H1 (cell line): ENCODE data around the gene OPCML. TPM values are rescaled to one million over a fixed set of nuclear protein-coding genes. Genes with fewer than 3 reads are reported as not detected.
A peak's percentile ranks its signal among the peaks of the same experiment; 100 is the strongest.

Source experiments
- CTCF ChIA-PET: fragments of 300-600 bp; sonication (Branson Sonifier 250); formaldehyde crosslinking; loops from one replicate; lab custom pipeline; 2021; ENCODE audit not compliant: partially characterized antibody; lab: Charles Lee
- POLR2A ChIA-PET: fragments of 300-600 bp; sonication (Branson Sonifier 250); formaldehyde crosslinking; loops from one replicate; lab custom pipeline; 2021; ENCODE audit warnings: inconsistent platforms; ENCODE audit not compliant: partially characterized antibody; lab: Charles Lee
- DNase-seq, 2 experiments: peaks; one replicate each; pipeline versions ENCODE4 v3.0.0 to v3.0.0-alpha.2; 2010 to 2022; ENCODE audit warnings: low spot score in 2 of 2, low read depth in 1 of 2, mixed read lengths in 1 of 2
- FAIRE-seq: peaks from 2 replicates; lab custom pipeline; 2011; peaks lifted over from hg19 to GRCh38; lab: Jason Lieb, UNC
- H2AFZ ChIP-seq: 2 replicates; pipeline ENCODE4 v1.8.1; 2012; ENCODE audit warnings: low read length, inconsistent platforms
- H2AK5ac ChIP-seq: 2 replicates; pipeline ENCODE4 v1.6.1; 2013; ENCODE audit warnings: low read depth, low read length
- H2BK120ac ChIP-seq: replicated peaks from 2 replicates; pipeline ENCODE3; 2013; ENCODE audit warnings: low read depth, low read length, inconsistent platforms
- H2BK12ac ChIP-seq: 2 replicates; pipeline ENCODE4 v1.6.1; 2013; ENCODE audit warnings: low read depth, low read length
- H2BK15ac ChIP-seq: 2 replicates; pipeline ENCODE4 v1.6.1; 2013; ENCODE audit warnings: low read length
- H2BK20ac ChIP-seq: 2 replicates; pipeline ENCODE4 v1.6.1; 2013; ENCODE audit warnings: low read length
- H2BK5ac ChIP-seq: 2 replicates; pipeline ENCODE4 v1.6.1; 2013; ENCODE audit warnings: low read depth, low read length
- H3K14ac ChIP-seq: 2 replicates; pipeline ENCODE4 v1.6.1; 2013; ENCODE audit warnings: inconsistent platforms; ENCODE audit not compliant: insufficient read length
- H3K18ac ChIP-seq: 2 replicates; pipeline ENCODE4 v1.6.1; 2013; ENCODE audit warnings: low read length; ENCODE audit errors: extremely low read depth
- H3K23ac ChIP-seq: 2 replicates; pipeline ENCODE4 v1.6.1; 2013; ENCODE audit warnings: inconsistent platforms; ENCODE audit not compliant: insufficient read length
- H3K23me2 ChIP-seq: 2 replicates; pipeline ENCODE4 v1.6.1; 2013; ENCODE audit warnings: low read depth, low read length
- H3K27ac ChIP-seq: 2 replicates; pipeline ENCODE4 v1.6.1; 2011; ENCODE audit warnings: low read depth, low read length, inconsistent platforms
- H3K27me3 ChIP-seq, 4 experiments: replicated peaks in 1 of 4; 1 replicate in 1 of 4; 2 replicates in 3 of 4; pipeline versions ENCODE4 v1.6.1 to v1.8.1; 2011 to 2013; ENCODE audit warnings: low read length in 3 of 4, mild to moderate bottlenecking in 3 of 4, inconsistent platforms in 2 of 4, mixed read lengths in 2 of 4, moderate library complexity in 1 of 4; ENCODE audit not compliant: control insufficient read depth in 3 of 4, insufficient read depth in 3 of 4; ENCODE audit errors: extremely low read depth in 1 of 4
- H3K36me3 ChIP-seq, 4 experiments: 2 replicates each; pipeline versions ENCODE4 v1.6.1 to v1.8.1; 2011 to 2013; ENCODE audit warnings: mild to moderate bottlenecking in 4 of 4, low read length in 3 of 4, moderate library complexity in 2 of 4, control low read depth in 1 of 4, inconsistent platforms in 1 of 4; ENCODE audit not compliant: insufficient read depth in 4 of 4, control insufficient read depth in 2 of 4
- H3K4ac ChIP-seq: replicated peaks from 2 replicates; pipeline ENCODE3; 2013; ENCODE audit warnings: low read length, low read depth, mixed read lengths, inconsistent platforms; ENCODE audit not compliant: insufficient read length
- H3K4me1 ChIP-seq, 4 experiments: replicated peaks in 1 of 4; 1 replicate in 1 of 4; 2 replicates in 3 of 4; pipeline versions ENCODE4 v1.6.1 to v1.8.1; 2011 to 2013; ENCODE audit warnings: low read length in 3 of 4, inconsistent platforms in 2 of 4, mixed read lengths in 1 of 4; ENCODE audit not compliant: insufficient read depth in 4 of 4, control insufficient read depth in 3 of 4
- H3K4me2 ChIP-seq, 2 experiments: 2 replicates each; pipeline versions ENCODE4 v1.6.1 to v1.8.1; 2011 to 2013; ENCODE audit warnings: low read depth in 2 of 2, low read length in 2 of 2, control low read depth in 1 of 2, inconsistent platforms in 1 of 2, mild to moderate bottlenecking in 1 of 2; ENCODE audit not compliant: insufficient read depth in 1 of 2
- H3K4me3 ChIP-seq, 4 experiments: fragments of 200-600, 300-600 bp in 1 of 4; sonication (generic), shearing (Covaris generic), sonication (Bioruptor Twin) in 1 of 4; 2 replicates each; pipeline versions ENCODE4 v1.5.1 to v1.8.1; 2011 to 2016; ENCODE audit warnings: low read length in 4 of 4, low read depth in 3 of 4, control low read depth in 2 of 4, inconsistent platforms in 2 of 4, mild to moderate bottlenecking in 2 of 4, mixed read lengths in 1 of 4, moderate library complexity in 1 of 4; ENCODE audit not compliant: insufficient read depth in 2 of 4; ENCODE audit errors: extremely low read depth in 1 of 4
- H3K56ac ChIP-seq: replicated peaks from 2 replicates; pipeline ENCODE3; 2013; ENCODE audit warnings: low read depth, mild to moderate bottlenecking, mixed read lengths, low read length, inconsistent platforms; ENCODE audit not compliant: insufficient read length
- H3K79me1 ChIP-seq: 2 replicates; pipeline ENCODE4 v1.6.1; 2013; ENCODE audit warnings: low read depth, low read length, control low read depth
- H3K79me2 ChIP-seq, 2 experiments: 2 replicates each; pipeline versions ENCODE4 v1.6.1 to v1.8.1; 2012 to 2013; ENCODE audit warnings: low read length in 2 of 2, mild to moderate bottlenecking in 2 of 2, inconsistent platforms in 1 of 2; ENCODE audit not compliant: insufficient read depth in 2 of 2, control insufficient read depth in 1 of 2
- H3K9ac ChIP-seq, 4 experiments: replicated peaks in 1 of 4; 1 replicate in 1 of 4; 2 replicates in 3 of 4; pipeline versions ENCODE4 v1.6.1 to v1.8.1; 2011 to 2013; ENCODE audit warnings: low read depth in 3 of 4, low read length in 3 of 4, control low read depth in 2 of 4, mild to moderate bottlenecking in 2 of 4, moderate library complexity in 2 of 4, inconsistent platforms in 1 of 4; ENCODE audit errors: extremely low read depth in 1 of 4
- H3K9me3 ChIP-seq, 2 experiments: 2 replicates each; pipeline versions ENCODE4 v1.6.1 to v1.8.1; 2012 to 2013; ENCODE audit warnings: mild to moderate bottlenecking in 2 of 2, moderate library complexity in 2 of 2, control low read depth in 1 of 2, inconsistent platforms in 1 of 2, low read depth in 1 of 2, low read length in 1 of 2, mixed read lengths in 1 of 2; ENCODE audit not compliant: insufficient read depth in 2 of 2
- H4K20me1 ChIP-seq, 2 experiments: replicated peaks in 1 of 2; 2 replicates each; pipeline versions ENCODE3 to v1.8.1; 2011 to 2013; ENCODE audit warnings: inconsistent platforms in 2 of 2, low read length in 2 of 2, mild to moderate bottlenecking in 1 of 2; ENCODE audit not compliant: insufficient read depth in 2 of 2, control insufficient read depth in 1 of 2
- H4K5ac ChIP-seq: 2 replicates; pipeline ENCODE4 v1.6.1; 2013; ENCODE audit warnings: low read length, low read depth, mixed read lengths, inconsistent platforms; ENCODE audit not compliant: insufficient read length
- H4K8ac ChIP-seq: 2 replicates; pipeline ENCODE4 v1.8.0; 2013; ENCODE audit warnings: mild to moderate bottlenecking, moderate library complexity, low read length, inconsistent platforms; ENCODE audit not compliant: insufficient read depth; ENCODE audit errors: extremely low read depth
- H4K91ac ChIP-seq: replicated peaks from 2 replicates; pipeline ENCODE3; 2013; ENCODE audit warnings: low read length, mixed read lengths, inconsistent platforms; ENCODE audit not compliant: insufficient read length
- CTCF ChIP-seq, 3 experiments: IDR thresholded peaks; 1 replicate in 2 of 3; 2 replicates in 1 of 3; pipeline versions ENCODE4 v1.5.1 to v1.6.1; 2011; ENCODE audit warnings: low read length in 3 of 3, mild to moderate bottlenecking in 3 of 3, inconsistent platforms in 2 of 3, low read depth in 1 of 3, moderate library complexity in 1 of 3; ENCODE audit not compliant: insufficient read depth in 1 of 3; ENCODE audit errors: control extremely low read depth in 1 of 3
- MAX ChIP-seq: IDR thresholded peaks from 2 replicates; pipeline ENCODE4 v1.6.1; 2012; ENCODE audit warnings: inconsistent platforms
- RAD21 ChIP-seq, 2 experiments: IDR thresholded peaks in 1 of 2; conservative IDR thresholded peaks in 1 of 2; 2 replicates each; pipeline ENCODE4 v1.6.1; 2011; ENCODE audit warnings: low read depth in 2 of 2, low read length in 2 of 2, improper control_type of control experiment in 1 of 2, inconsistent platforms in 1 of 2, mild to moderate bottlenecking in 1 of 2, moderate library complexity in 1 of 2
- SAP30 ChIP-seq: fragments of 300-600 bp; sonication (generic); IDR thresholded peaks from 2 replicates; pipeline ENCODE4 v1.7.1; 2012; ENCODE audit warnings: low read length, moderate library complexity, mild to moderate bottlenecking, inconsistent platforms; ENCODE audit not compliant: insufficient read depth, insufficient replicate concordance
- YY1 ChIP-seq: IDR thresholded peaks from 2 replicates; pipeline ENCODE4 v1.6.1; 2011; ENCODE audit warnings: low read depth, mild to moderate bottlenecking, low read length
- WGBS, 2 experiments: shearing (Covaris generic) in 1 of 2; methylation state at CpG; one replicate each; pipeline versions ENCODE4 v1.1.6 to v1.1.7; 2013 to 2015; ENCODE audit warnings: low lambda C conversion rate in 2 of 2, mixed read lengths in 2 of 2, inconsistent platforms in 1 of 2, low coverage in 1 of 2, missing lambda C conversion rate in 1 of 2; ENCODE audit not compliant: insufficient replicate concordance in 2 of 2, insufficient coverage in 1 of 2, insufficient read length in 1 of 2; ENCODE audit errors: extremely low coverage in 1 of 2, missing lambda C conversion rate in 1 of 2; 5-methylcytosine and 5-hydroxymethylcytosine counted together
- polyA plus RNA-seq, 7 experiments: library from polyadenylated mRNA; depleted of rRNA in 3 of 7; stranded (reverse) in 5 of 7; unstranded in 2 of 7; fragments of >200 nt in 5 of 7; fragments of 200-250 nt in 2 of 7; gene quantifications; 1 replicate in 5 of 7; 2 replicates in 1 of 7; 4 replicates in 1 of 7; pipeline versions ENCODE4 v1.2.1 to v1.2.3, GENCODE V29; 2011 to 2013; ENCODE audit warnings: missing spikeins in 2 of 7, mixed read lengths in 2 of 7
- total RNA-seq: library from RNA; stranded (reverse); fragmentation: NEBNext Ultra II Directional; extraction: Animal tissue kit (Norgen Biotek cat#: 25700); gene quantifications from 2 replicates; pipeline ENCODE4 v1.2.1, GENCODE V29; 2021

Gene OPCML
- total and polyA plus RNA-seq, 2 of the 8 experiments (the other 6 are each of a cell fraction or from before 2014, with no cell fraction given) = 2.3 to 3.1 TPM

DNA sequence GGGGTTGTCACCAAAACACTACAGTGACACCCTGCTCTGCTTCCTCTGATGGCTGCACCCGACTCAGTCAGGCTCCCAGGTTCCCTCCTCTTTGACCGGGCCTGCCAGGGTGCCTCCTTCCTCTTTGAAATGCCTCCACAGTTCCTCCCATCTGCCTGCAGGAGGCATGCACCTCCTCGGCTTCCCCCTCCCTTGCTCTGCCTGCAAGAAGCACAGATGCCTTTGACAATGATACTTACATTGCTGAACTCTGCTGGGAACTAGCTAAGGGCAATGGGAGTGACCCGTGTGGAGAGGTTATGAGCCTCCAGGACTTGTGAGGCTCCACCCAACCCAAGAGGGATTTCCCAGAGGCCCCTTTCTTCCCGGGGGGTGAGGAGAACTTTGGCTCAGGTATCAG lies 674.1 kb downstream of the OPCML start:
- Histone ChIP-seq H2BK120ac (no peak overlapping the region), H3K27ac (no peak overlapping the region), H2AFZ (no peak overlapping the region), H3K23ac (no peak overlapping the region), H3K79me2 (no peaks in the 10 kb centered on the region), H3K79me1 (no peaks in the 10 kb centered on the region), H3K4me2 (peak overlapping the region in 1 of 2 experiments; percentile 21; a peak in 1 of 4 replicates), H3K36me3 (0 out of 8 replicates have a peak, but pooled peaks cover 0 to 4% (median 2%) of the 10 kb centered on the region in 4 experiments), H4K8ac (no peak overlapping the region), H3K9me3 (peaks cover 10 to 13% of the 10 kb centered on the region in 2 experiments; a peak in 3 of 4 replicates), H4K20me1 (no peaks in the 10 kb centered on the region), H2BK15ac (no peak overlapping the region), H4K91ac (no peak overlapping the region), H3K4me1 (peaks cover 0 to 4% (median 1%) of the 10 kb centered on the region in 4 experiments; a peak in 2 of 7 replicates), H3K4ac (no peak overlapping the region), H3K14ac (no peak overlapping the region), H3K23me2 (no peaks in the 10 kb centered on the region), H2BK5ac (no peak overlapping the region), H3K56ac (no peak overlapping the region), H3K9ac (no peak overlapping the region), H4K5ac (no peak overlapping the region), H3K18ac (no peak overlapping the region), H2BK20ac (no peak overlapping the region), H3K4me3 (no peak overlapping the region), H2BK12ac (no peak overlapping the region), H3K27me3 (no peaks in the 10 kb centered on the region), H2AK5ac (no peak overlapping the region)
- FAIRE-seq (peak; percentile 68), DNase-seq (peak; percentile 61 to 64)
- TF ChIP-seq SAP30 (no peak), RAD21 (IDR thresholded peaks at IDR 0.05 in 1 of 2, conservative IDR thresholded peaks at IDR 0.05 in 1 of 2; ENCODE audit: low read depth in 2 of 2, low read length in 2 of 2) (peak; percentile 48 to 59; a peak in 3 of 4 replicates), CTCF (IDR thresholded peaks at IDR 0.05; ENCODE audit: control extremely low read depth in 1 of 3, insufficient read depth in 1 of 3, low read depth in 1 of 3, low read length in 3 of 3) (peak; percentile 41 to 70 (median 61)), YY1 (0 out of 2 replicates have a peak, but pooled peaks have one; percentile 16), MAX (0 out of 2 replicates have a peak, but pooled peaks have one; percentile 11)
- ChIA-PET POLR2A (no interaction called here), CTCF (interaction anchor here (0.7 to 3.8 kb wide), 4 partner anchors 8 to 83 kb away, joined by 3 to 13 read pairs (median 6); no protein-coding TSS in a partner anchor)
- WGBS, 2 experiments = 30% methylated on average over 5 of the region's 5 CpGs; no CpG with 5 or more reads in 1 of the 2 experiments
